Hepatocyte (in vitro differentiated cells): ENCODE data around the gene CHMP1A. TPM values are rescaled to one million over a fixed set of nuclear protein-coding genes. Genes with fewer than 3 reads are reported as not detected.

Experiments
- DNase-seq: peaks from one replicate; pipeline ENCODE4 v3.0.0-alpha.2; 2016; ENCODE audit warnings: low spot score
- H2AFZ ChIP-seq: fragments of 200-600 bp; sonication (generic); 2 replicates; pipeline ENCODE4 v1.6.0; 2016; ENCODE audit warnings: antibody characterized with exemption, mild to moderate bottlenecking
- H3K27ac ChIP-seq: fragments of 200-600 bp; sonication (generic); 2 replicates; pipeline ENCODE4 v1.5.1; 2016; ENCODE audit warnings: mild to moderate bottlenecking
- H3K27me3 ChIP-seq: fragments of 200-600 bp; sonication (generic); 2 replicates; pipeline ENCODE4 v1.6.1; 2016
- H3K36me3 ChIP-seq: fragments of 200-600 bp; sonication (generic); replicated peaks from 2 replicates; pipeline ENCODE4 v1.5.1; 2016; ENCODE audit warnings: low read depth; ENCODE audit not compliant: insufficient read depth
- H3K4me1 ChIP-seq: fragments of 200-600 bp; sonication (generic); 2 replicates; pipeline ENCODE4 v1.5.1; 2016; ENCODE audit warnings: mild to moderate bottlenecking, moderate library complexity; ENCODE audit not compliant: insufficient read depth
- H3K4me2 ChIP-seq: fragments of 200-600 bp; sonication (generic); 2 replicates; pipeline ENCODE4 v1.6.0; 2016
- H3K4me3 ChIP-seq: fragments of 200-600 bp; sonication (generic); 2 replicates; pipeline ENCODE4 v1.5.1; 2016; ENCODE audit warnings: mild to moderate bottlenecking
- H3K79me2 ChIP-seq: fragments of 200-600 bp; sonication (generic); 2 replicates; pipeline ENCODE4 v1.6.0; 2017; ENCODE audit warnings: mild to moderate bottlenecking
- H3K9me2 ChIP-seq: fragments of 200-600 bp; sonication (generic); replicated peaks from 2 replicates; pipeline ENCODE4 v1.6.0; 2017; ENCODE audit warnings: mild to moderate bottlenecking; ENCODE audit not compliant: insufficient read depth
- H3K9me3 ChIP-seq: fragments of 200-600 bp; sonication (generic); 2 replicates; pipeline ENCODE4 v1.5.1; 2016; ENCODE audit warnings: low read depth, mild to moderate bottlenecking
- H4K20me1 ChIP-seq: fragments of 200-600 bp; sonication (generic); 2 replicates; pipeline ENCODE4 v1.6.0; 2016; ENCODE audit warnings: mild to moderate bottlenecking; ENCODE audit not compliant: insufficient read depth, poor library complexity, severe bottlenecking
- CTCF ChIP-seq: fragments of 200-600 bp; sonication (generic); IDR thresholded peaks from 2 replicates; pipeline ENCODE4 v1.5.1; 2016; ENCODE audit warnings: antibody characterized with exemption, mild to moderate bottlenecking; ENCODE audit not compliant: poor library complexity
- EZH2 ChIP-seq: fragments of 200-600 bp; sonication (generic); IDR thresholded peaks from 2 replicates; pipeline ENCODE4 v1.6.1; 2016; ENCODE audit warnings: antibody characterized with exemption, mild to moderate bottlenecking, borderline replicate concordance
- EZH2phosphoT487 ChIP-seq: fragments of 200-600 bp; sonication (generic); IDR thresholded peaks from one replicate; pipeline ENCODE4 v1.6.1; 2018; ENCODE audit warnings: antibody characterized with exemption, mild to moderate bottlenecking, low read depth, moderate library complexity; ENCODE audit not compliant: unreplicated experiment, severe bottlenecking
- WGBS: methylation state at CpG from one replicate; pipeline ENCODE4 v1.1.6; 2016; ENCODE audit warnings: low lambda C conversion rate; ENCODE audit errors: missing lambda C conversion rate; 5-methylcytosine and 5-hydroxymethylcytosine counted together
- polyA plus RNA-seq: library from polyadenylated mRNA; unstranded; fragments of >200 nt; fragmentation: Nextera tagmentation; extraction: Ambion mirVana; gene quantifications from 2 replicates; pipeline ENCODE4 v1.2.1, GENCODE V29; 2016
- total RNA-seq: library from RNA; depleted of rRNA; stranded (reverse); fragments of >200 nt; gene quantifications from 2 replicates; pipeline ENCODE4 v1.2.3, GENCODE V29; 2014

Gene CHMP1A
- total RNA-seq (73.2 and 78.7 TPM in 2 replicates), polyA plus RNA-seq (101 and 104 TPM in 2 replicates)

DNA sequence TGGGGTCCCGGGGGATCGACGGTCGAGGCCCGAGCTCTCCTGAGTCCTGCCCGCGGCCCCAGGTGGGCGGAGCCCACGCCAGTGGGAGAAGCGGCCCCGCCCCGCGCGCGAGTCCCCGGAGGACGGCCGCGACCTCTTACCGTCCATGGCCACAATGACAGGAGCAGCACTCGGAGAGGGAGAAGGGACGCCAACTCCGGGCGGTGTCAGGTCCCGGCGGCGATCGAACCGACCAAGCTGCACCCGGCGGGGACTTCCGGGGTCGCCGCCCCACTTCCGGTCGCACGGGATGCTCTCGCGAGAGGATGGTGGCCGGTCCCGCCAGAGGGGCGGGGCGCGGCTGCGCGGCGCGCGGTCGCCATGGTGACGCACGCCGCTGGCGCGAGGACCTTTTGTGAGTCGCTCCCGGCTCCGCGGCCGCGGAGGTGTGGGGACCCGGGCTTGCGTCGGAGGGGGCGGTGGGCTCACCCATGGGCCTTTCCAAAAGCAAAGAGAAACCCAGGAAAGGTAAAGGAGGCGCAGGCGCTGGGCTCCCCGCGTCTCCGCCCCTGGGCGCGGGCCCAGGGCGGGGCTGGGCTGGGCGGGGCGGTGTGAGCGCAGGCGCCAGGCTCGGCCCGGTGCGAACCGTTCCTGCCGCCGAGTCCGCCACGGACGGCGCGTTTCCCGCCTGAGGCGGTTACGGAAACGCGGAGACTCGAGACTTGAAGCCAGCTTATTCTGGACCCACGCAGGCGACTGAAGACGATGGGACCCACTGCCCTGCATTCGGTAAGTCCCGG, at the start of gene CHMP1A, which contains the start of gene SPATA33:
TSS of gene CHMP1A (minus strand) at position 267 of the 779 bp plus-strand sequence. CDS start at position 147, 120 bp downstream.
TSS of gene SPATA33 (plus strand) at position 395 of the 779 bp plus-strand sequence. CDS start at position 471, 76 bp downstream.
- Histone ChIP-seq H3K79me2 (peaks cover 59% of the 10 kb centered on the region), H3K4me3 (peak within 1 kb of the TSS; percentile 93), H3K27ac (peak within 1 kb of the TSS; percentile 94), H4K20me1 (no peaks in the 10 kb centered on the region), H3K36me3 (no peaks in the 10 kb centered on the region), H3K4me2 (peak within 1 kb of the TSS; percentile 99), H3K9me3 (no peaks in the 10 kb centered on the region), H3K27me3 (no peaks in the 10 kb centered on the region), H3K9me2 (no peaks in the 10 kb centered on the region), H3K4me1 (peaks cover 14% of the 10 kb centered on the region), H2AFZ (peak within 1 kb of the TSS; percentile 66)
- TF ChIP-seq CTCF (no peak), EZH2 (no peak), EZH2phosphoT487 (no peak)
- whole genome bisulfite sequencing, result under 1% methylated on average over 61 of the region's 99 CpGs
- DNase-seq, result peak; percentile 95

- Histone ChIP-seq H3K4me2 (no peak overlapping the region), H2AFZ (no peak overlapping the region), H3K27ac (no peak overlapping the region), H3K4me1 (no peaks in the 10 kb centered on the region), H3K79me2 (no peaks in the 10 kb centered on the region), H3K27me3 (no peaks in the 10 kb centered on the region), H3K36me3 (no peaks in the 10 kb centered on the region), H3K9me3 (no peaks in the 10 kb centered on the region), H3K9me2 (no peaks in the 10 kb centered on the region), H4K20me1 (no peaks in the 10 kb centered on the region), H3K4me3 (no peak overlapping the region)
- WGBS, result 91% methylated on average over 13 of the region's 14 CpGs
- DNase-seq, result no peak
- TF ChIP-seq EZH2 (no peak), CTCF (no peak), EZH2phosphoT487 (no peak)
Measured at GRCh38 chr16:89706518-89707260, 49.2 kb upstream of the CHMP1A start.

DNA sequence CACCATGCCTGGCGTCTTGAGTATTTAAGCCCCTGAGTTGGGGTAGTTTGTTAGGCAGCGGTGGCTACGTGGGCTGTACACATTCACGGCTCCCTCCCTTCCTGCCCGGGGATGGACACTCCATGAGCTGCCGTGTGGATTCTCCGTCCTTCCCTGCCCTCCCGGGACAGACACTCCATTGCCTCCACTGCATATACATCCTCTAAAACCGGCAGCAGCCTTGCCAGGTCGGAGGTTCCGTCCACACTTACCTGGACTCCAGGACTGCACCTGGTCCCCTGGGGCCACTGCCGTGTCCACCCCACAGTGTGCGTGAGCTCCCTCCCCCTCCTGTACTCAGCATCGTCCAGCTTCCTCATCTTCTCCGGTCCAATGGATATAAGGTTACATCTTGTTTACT, 47.5 kb upstream of the CHMP1A start:
- Histone ChIP-seq H3K9me2 (no peaks in the 10 kb centered on the region), H2AFZ (no peak overlapping the region), H3K79me2 (no peaks in the 10 kb centered on the region), H3K4me1 (peaks cover 5% of the 10 kb centered on the region), H4K20me1 (no peaks in the 10 kb centered on the region), H3K27me3 (no peaks in the 10 kb centered on the region), H3K4me2 (no peak overlapping the region), H3K27ac (no peak overlapping the region), H3K4me3 (no peak overlapping the region), H3K9me3 (no peaks in the 10 kb centered on the region), H3K36me3 (no peaks in the 10 kb centered on the region)
- no peak for DNase-seq
- WGBS, result 94% methylated on average over 15 of the region's 15 CpGs
- TF ChIP-seq EZH2phosphoT487, result no peak
- TF ChIP-seq EZH2, result no peak
- no peak for TF ChIP-seq CTCF
